Measurements from ENCODE around the gene C11orf16.

DNA sequence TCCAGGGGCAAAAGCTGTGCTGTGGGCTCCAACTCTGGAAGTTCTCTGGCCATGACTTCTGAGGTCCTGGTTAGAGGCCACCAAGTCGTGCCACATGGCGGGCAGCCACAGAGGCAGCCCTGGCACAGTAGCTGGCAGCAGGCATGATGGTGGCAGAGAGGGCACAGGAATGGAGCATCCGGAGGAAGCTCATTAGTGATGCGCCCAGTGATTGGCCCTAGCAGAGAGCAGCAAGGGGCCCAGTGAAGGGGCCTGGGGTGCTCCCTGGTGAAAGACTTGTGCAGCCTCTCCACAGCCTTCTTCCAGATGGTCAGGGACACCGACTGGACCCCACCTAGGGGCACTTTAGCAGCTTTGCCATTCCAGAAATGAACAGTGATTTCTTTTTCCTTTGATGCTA is 7.0 kb downstream of the C11orf16 start:
- TF ChIP-seq, protein P1, sequence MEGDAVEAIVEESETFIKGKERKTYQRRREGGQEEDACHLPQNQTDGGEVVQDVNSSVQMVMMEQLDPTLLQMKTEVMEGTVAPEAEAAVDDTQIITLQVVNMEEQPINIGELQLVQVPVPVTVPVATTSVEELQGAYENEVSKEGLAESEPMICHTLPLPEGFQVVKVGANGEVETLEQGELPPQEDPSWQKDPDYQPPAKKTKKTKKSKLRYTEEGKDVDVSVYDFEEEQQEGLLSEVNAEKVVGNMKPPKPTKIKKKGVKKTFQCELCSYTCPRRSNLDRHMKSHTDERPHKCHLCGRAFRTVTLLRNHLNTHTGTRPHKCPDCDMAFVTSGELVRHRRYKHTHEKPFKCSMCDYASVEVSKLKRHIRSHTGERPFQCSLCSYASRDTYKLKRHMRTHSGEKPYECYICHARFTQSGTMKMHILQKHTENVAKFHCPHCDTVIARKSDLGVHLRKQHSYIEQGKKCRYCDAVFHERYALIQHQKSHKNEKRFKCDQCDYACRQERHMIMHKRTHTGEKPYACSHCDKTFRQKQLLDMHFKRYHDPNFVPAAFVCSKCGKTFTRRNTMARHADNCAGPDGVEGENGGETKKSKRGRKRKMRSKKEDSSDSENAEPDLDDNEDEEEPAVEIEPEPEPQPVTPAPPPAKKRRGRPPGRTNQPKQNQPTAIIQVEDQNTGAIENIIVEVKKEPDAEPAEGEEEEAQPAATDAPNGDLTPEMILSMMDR (IDR thresholded peaks at IDR 0.05; ENCODE audit: low read length), result no peak
- TF ChIP-seq EZH2 (optimal IDR thresholded peaks at IDR 0.05; ENCODE audit: low read depth, low read length), result no peak
